HL-60 (cell line): ENCODE data around the gene PPM1J.

Experiments
- CTCF ChIP-seq: IDR thresholded peaks from one replicate; pipeline ENCODE4 v1.5.1; 2011; ENCODE audit warnings: low read length, control low read depth, inconsistent platforms; ENCODE audit not compliant: insufficient read depth
- GABPA ChIP-seq: IDR thresholded peaks from 2 replicates; pipeline ENCODE4 v1.6.1; 2012; ENCODE audit warnings: low read depth
- POLR2AphosphoS5 ChIP-seq: IDR thresholded peaks from 2 replicates; pipeline ENCODE4 v1.6.1; 2012; ENCODE audit warnings: low read depth
- REST ChIP-seq: IDR thresholded peaks from 2 replicates; pipeline ENCODE4 v1.6.1; 2012; ENCODE audit warnings: low read depth; ENCODE audit not compliant: insufficient replicate concordance
- SPI1 ChIP-seq: IDR thresholded peaks from 2 replicates; pipeline ENCODE4 v1.6.1; 2012; ENCODE audit warnings: low read depth, mild to moderate bottlenecking, borderline replicate concordance

GRCh38 chr1:112735752-112736151 lies 20.6 kb upstream of the PPM1J start:
- TF ChIP-seq REST: no peak
- no peak for TF ChIP-seq CTCF
- TF ChIP-seq POLR2AphosphoS5: no peak
- TF ChIP-seq GABPA: no peak
- TF ChIP-seq SPI1: no peak
